ENCODE data around the gene ISCA2.

DNA sequence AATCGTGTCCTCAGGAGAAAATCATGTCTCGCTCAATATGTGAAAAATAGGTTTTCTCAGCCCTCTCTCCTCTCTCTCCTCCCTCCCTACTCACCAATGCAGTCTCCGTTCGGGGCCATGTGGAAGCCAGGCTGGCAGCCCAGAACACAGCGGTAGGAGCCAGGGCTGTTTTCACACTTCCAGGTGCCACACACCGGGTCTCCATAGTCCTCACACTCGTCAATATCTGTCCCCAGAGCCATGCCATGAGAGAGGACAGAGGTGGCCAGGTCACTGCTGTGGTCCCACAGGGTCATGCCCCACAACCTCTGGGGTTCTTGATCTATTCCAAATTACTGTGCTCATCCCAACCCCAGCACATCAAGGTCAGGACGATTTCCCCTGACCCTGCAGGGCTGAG, 13.5 kb downstream of the ISCA2 start:
- TF ChIP-seq, protein P1, sequence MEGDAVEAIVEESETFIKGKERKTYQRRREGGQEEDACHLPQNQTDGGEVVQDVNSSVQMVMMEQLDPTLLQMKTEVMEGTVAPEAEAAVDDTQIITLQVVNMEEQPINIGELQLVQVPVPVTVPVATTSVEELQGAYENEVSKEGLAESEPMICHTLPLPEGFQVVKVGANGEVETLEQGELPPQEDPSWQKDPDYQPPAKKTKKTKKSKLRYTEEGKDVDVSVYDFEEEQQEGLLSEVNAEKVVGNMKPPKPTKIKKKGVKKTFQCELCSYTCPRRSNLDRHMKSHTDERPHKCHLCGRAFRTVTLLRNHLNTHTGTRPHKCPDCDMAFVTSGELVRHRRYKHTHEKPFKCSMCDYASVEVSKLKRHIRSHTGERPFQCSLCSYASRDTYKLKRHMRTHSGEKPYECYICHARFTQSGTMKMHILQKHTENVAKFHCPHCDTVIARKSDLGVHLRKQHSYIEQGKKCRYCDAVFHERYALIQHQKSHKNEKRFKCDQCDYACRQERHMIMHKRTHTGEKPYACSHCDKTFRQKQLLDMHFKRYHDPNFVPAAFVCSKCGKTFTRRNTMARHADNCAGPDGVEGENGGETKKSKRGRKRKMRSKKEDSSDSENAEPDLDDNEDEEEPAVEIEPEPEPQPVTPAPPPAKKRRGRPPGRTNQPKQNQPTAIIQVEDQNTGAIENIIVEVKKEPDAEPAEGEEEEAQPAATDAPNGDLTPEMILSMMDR (IDR thresholded peaks at IDR 0.05), result no peak
- no peak for TF ChIP-seq POLR2A (IDR thresholded peaks at IDR 0.05)
